K562 (cell line): ENCODE data around the gene ZNF189. TPM values are rescaled to one million over a fixed set of nuclear protein-coding genes. Genes with fewer than 3 reads are reported as not detected.

Source experiments
- CC2D1A ChIP-seq: fragments of 450-650 bp; IDR thresholded peaks from 2 replicates; pipeline ENCODE4 v1.6.1; 2017; ENCODE audit warnings: mild to moderate bottlenecking
- CEBPB ChIP-seq: fragments of 450-650 bp; IDR thresholded peaks from 2 replicates; pipeline ENCODE4 v1.6.1; 2016; ENCODE audit warnings: missing genetic modification characterization, missing compliant biosample characterization
- CHD4 ChIP-seq: fragments of 200-600 bp; sonication (generic); IDR thresholded peaks from 3 replicates; pipeline ENCODE4 v1.6.1; 2012; ENCODE audit warnings: low read depth, mild to moderate bottlenecking, mixed read lengths, low read length, inconsistent platforms; ENCODE audit not compliant: insufficient read depth, insufficient replicate concordance, poor library complexity, severe bottlenecking
- FOXA3 ChIP-seq, 2 experiments: fragments of 450-650 bp in 1 of 2; sonication (generic) in 1 of 2; formaldehyde crosslinking; IDR thresholded peaks in 1 of 2; conservative IDR thresholded peaks in 1 of 2; 2 replicates each; pipeline versions ENCODE4 v1.4.0 to v1.8.0; 2020 to 2022; ENCODE audit warnings: mild to moderate bottlenecking in 2 of 2, missing genetic modification reagents in 1 of 2
- GATA2 ChIP-seq: sonication (generic); formaldehyde crosslinking; IDR thresholded peaks from 2 replicates; pipeline ENCODE4 v1.4.0; 2020; ENCODE audit warnings: mild to moderate bottlenecking, missing genetic modification reagents
- GTF2A2 ChIP-seq: IDR thresholded peaks from 2 replicates; pipeline ENCODE4 v1.6.1; 2016; ENCODE audit warnings: mild to moderate bottlenecking, missing genetic modification characterization, missing compliant biosample characterization
- HDAC2 ChIP-seq: fragments of 450-650 bp; IDR thresholded peaks from 2 replicates; pipeline ENCODE4 v1.6.1; 2016; ENCODE audit warnings: mild to moderate bottlenecking
- NR4A1 ChIP-seq, 2 experiments: fragments of 250-450 bp in 1 of 2; fragments of 450-650 bp in 1 of 2; sonication (Bioruptor Pico) in 1 of 2; IDR thresholded peaks; 2 replicates each; pipeline versions ENCODE4 v1.4.0 to v1.6.1; 2016 to 2020; ENCODE audit warnings: mild to moderate bottlenecking in 2 of 2, missing compliant biosample characterization in 1 of 2, missing genetic modification characterization in 1 of 2, moderate library complexity in 1 of 2
- RAD21 ChIP-seq, 2 experiments: fragments of 250-450 bp in 1 of 2; fragments of 450-650 bp in 1 of 2; sonication (Bioruptor Pico) in 1 of 2; formaldehyde crosslinking in 1 of 2; IDR thresholded peaks in 1 of 2; conservative IDR thresholded peaks in 1 of 2; 2 replicates each; pipeline versions ENCODE4 v1.4.0 to v1.8.0; 2020 to 2022; ENCODE audit warnings: mild to moderate bottlenecking in 2 of 2, moderate library complexity in 1 of 2
- SAP30 ChIP-seq: fragments of 200-600 bp; sonication (generic); IDR thresholded peaks from 2 replicates; pipeline ENCODE4 v1.6.1; 2012; ENCODE audit warnings: borderline replicate concordance, low read depth, mild to moderate bottlenecking, moderate library complexity, low read length, control low read depth, inconsistent platforms; ENCODE audit not compliant: insufficient read depth, poor library complexity, severe bottlenecking
- SMC3 ChIP-seq: conservative IDR thresholded peaks from 2 replicates; pipeline ENCODE4 v1.6.1; 2011; ENCODE audit warnings: low read depth, low read length, improper control_type of control experiment; ENCODE audit not compliant: insufficient read depth
- STAT5A ChIP-seq: IDR thresholded peaks from 2 replicates; pipeline ENCODE4 v1.6.1; 2012; ENCODE audit warnings: low read length, inconsistent platforms, borderline replicate concordance
- YBX1 ChIP-seq: fragments of 450-650 bp; IDR thresholded peaks from 2 replicates; pipeline ENCODE4 v1.7.1; 2016; ENCODE audit warnings: mild to moderate bottlenecking
- ZKSCAN8 ChIP-seq: fragments of 200-800 bp; sonication (Bioruptor generic); IDR thresholded peaks from 2 replicates; pipeline ENCODE4 v1.6.1; 2016; ENCODE audit warnings: missing genetic modification characterization, missing compliant biosample characterization
- ZNF133 ChIP-seq: fragments of 250-450 bp; sonication (Bioruptor Pico); IDR thresholded peaks from 2 replicates; pipeline ENCODE4 v1.4.0; 2020; ENCODE audit warnings: mild to moderate bottlenecking
- ZNF197 ChIP-seq: fragments of 200-800 bp; sonication (Bioruptor generic); IDR thresholded peaks from 2 replicates; pipeline ENCODE4 v1.6.1; 2016; ENCODE audit warnings: low read depth, missing genetic modification characterization, missing compliant biosample characterization
- polyA plus RNA-seq, 8 experiments: library from polyadenylated mRNA; depleted of rRNA in 4 of 8; stranded (reverse) in 5 of 8; unstranded in 3 of 8; fragments of >200 nt; fragmentation: Nextera tagmentation in 2 of 8; fragmentation: Illumina TruSeq in 1 of 8; extraction: Ambion mirVana in 2 of 8; extraction: Trizol in 1 of 8; gene quantifications; 2 replicates each; pipeline versions ENCODE4 v1.2.1 to v1.2.3, GENCODE V29; 2011 to 2014; ENCODE audit warnings: inconsistent platforms in 1 of 8, missing spikeins in 1 of 8
- total RNA-seq, 7 experiments: library from RNA; depleted of rRNA in 6 of 7; stranded (reverse); fragments of >200 nt in 6 of 7; fragmentation: Illumina TruSeq in 2 of 7; extraction: Trizol in 2 of 7; gene quantifications; 2 replicates each; pipeline versions ENCODE4 v1.2.1 to v1.2.3, GENCODE V29; 2011 to 2021; ENCODE audit warnings: low replicate concordance in 1 of 7
- TF ChIP-seq, protein P1 (sequence below): fragments of 250-450 bp; sonication (Bioruptor Pico); IDR thresholded peaks from 2 replicates; pipeline ENCODE4 v1.8.0; 2021; ENCODE audit warnings: borderline replicate concordance, mild to moderate bottlenecking, moderate library complexity; ENCODE audit not compliant: poor library complexity, severe bottlenecking
- TF ChIP-seq, protein P2 (sequence below), 3 experiments: IDR thresholded peaks in 2 of 3; conservative IDR thresholded peaks in 1 of 3; 2 replicates each; pipeline ENCODE4 v1.5.1; 2011 to 2012; ENCODE audit warnings: low read length in 3 of 3, mild to moderate bottlenecking in 3 of 3, control low read depth in 2 of 3, improper control_type of control experiment in 1 of 3, inconsistent platforms in 1 of 3, low read depth in 1 of 3, mixed read lengths in 1 of 3, moderate library complexity in 1 of 3; ENCODE audit not compliant: insufficient read depth in 2 of 3
- TF ChIP-seq, protein P3 (sequence below): fragments of 250-450 bp; sonication (Bioruptor Pico); IDR thresholded peaks from 2 replicates; pipeline ENCODE4 v1.8.0; 2021; ENCODE audit warnings: moderate library complexity, mild to moderate bottlenecking, inconsistent platforms
- TF ChIP-seq, protein P4 (sequence below): sonication (generic); IDR thresholded peaks from 2 replicates; pipeline ENCODE4 v1.6.1; 2016
- TF ChIP-seq, protein P5 (sequence below): fragments of 250-450 bp; sonication (Bioruptor Pico); IDR thresholded peaks from 2 replicates; pipeline ENCODE4 v1.5.0; 2020; ENCODE audit warnings: mild to moderate bottlenecking, borderline replicate concordance

The ZNF189 gene
- total and polyA plus RNA-seq, 9 of the 15 experiments (the other 6 are each of a cell fraction or from before 2014, with no cell fraction given), result 2.4 to 15.3 (median 6.4) TPM

DNA sequence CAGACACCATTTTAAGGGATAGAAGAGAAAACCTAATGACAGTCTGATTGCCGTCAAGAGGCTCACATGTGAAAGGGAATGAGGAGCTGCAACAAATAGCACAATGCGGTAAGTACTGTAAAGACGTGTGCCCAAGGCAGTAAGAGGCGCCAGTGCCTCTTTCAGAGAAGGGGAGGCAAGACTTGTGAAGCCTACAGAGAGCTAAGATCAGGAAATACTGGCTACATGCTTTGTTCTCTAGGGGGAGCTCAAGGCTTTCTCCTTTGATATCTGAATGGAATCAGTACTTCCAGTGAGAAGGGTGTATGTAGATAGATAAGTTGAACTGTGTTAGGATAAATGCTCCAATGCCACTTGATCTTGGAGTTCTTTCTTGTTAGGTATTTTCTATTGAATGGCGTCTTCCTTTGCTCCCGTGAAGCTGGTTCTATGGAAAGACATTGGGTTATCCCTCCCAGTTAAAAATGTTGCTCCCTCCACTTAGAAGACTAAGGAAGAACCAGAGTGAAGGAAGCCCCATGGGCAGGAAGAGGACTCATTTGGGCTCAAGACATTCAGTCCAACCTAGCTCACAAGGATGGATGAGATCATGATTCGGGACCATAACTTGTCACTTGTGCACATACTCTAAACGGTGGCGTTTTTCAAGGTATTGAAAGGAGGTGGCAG is 60.4 kb downstream of the ZNF189 start (continued):
- TF ChIP-seq, protein P1, sequence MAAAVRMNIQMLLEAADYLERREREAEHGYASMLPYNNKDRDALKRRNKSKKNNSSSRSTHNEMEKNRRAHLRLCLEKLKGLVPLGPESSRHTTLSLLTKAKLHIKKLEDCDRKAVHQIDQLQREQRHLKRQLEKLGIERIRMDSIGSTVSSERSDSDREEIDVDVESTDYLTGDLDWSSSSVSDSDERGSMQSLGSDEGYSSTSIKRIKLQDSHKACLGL (CRISPR knock-in tag), result no peak
- TF ChIP-seq, protein P2, sequence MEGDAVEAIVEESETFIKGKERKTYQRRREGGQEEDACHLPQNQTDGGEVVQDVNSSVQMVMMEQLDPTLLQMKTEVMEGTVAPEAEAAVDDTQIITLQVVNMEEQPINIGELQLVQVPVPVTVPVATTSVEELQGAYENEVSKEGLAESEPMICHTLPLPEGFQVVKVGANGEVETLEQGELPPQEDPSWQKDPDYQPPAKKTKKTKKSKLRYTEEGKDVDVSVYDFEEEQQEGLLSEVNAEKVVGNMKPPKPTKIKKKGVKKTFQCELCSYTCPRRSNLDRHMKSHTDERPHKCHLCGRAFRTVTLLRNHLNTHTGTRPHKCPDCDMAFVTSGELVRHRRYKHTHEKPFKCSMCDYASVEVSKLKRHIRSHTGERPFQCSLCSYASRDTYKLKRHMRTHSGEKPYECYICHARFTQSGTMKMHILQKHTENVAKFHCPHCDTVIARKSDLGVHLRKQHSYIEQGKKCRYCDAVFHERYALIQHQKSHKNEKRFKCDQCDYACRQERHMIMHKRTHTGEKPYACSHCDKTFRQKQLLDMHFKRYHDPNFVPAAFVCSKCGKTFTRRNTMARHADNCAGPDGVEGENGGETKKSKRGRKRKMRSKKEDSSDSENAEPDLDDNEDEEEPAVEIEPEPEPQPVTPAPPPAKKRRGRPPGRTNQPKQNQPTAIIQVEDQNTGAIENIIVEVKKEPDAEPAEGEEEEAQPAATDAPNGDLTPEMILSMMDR (IDR thresholded peaks at IDR 0.05 in 2 of 3, conservative IDR thresholded peaks at IDR 0.05 in 1 of 3; ENCODE audit: insufficient read depth in 2 of 3, low read depth in 1 of 3, low read length in 3 of 3), result peak; percentile 70 to 82 (median 75)
- TF ChIP-seq, protein P3, sequence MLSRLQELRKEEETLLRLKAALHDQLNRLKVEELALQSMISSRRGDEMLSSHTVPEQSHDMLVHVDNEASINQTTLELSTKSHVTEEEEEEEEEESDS (CRISPR knock-in tag), result no peak
- TF ChIP-seq ZNF133 (CRISPR knock-in tag) (no peak), GATA2 (CRISPR knock-in tag) (peak; percentile 48; the same call in 1 of the 2 replicates), CC2D1A (0 out of 2 replicates have a peak, but pooled peaks have one; percentile 26), GTF2A2 (no peak), CHD4 (no peak), RAD21 (CRISPR knock-in tag; conservative IDR thresholded peaks at IDR 0.05 in 1 of 2, IDR thresholded peaks at IDR 0.05 in 1 of 2) (peak; percentile 78 to 82), CEBPB (tag) (no peak), NR4A1 (CRISPR knock-in tag; IDR thresholded peaks at IDR 0.05) (no peak), NR4A1 (tag; IDR thresholded peaks at IDR 0.05) (no peak), YBX1 (no peak), SAP30 (no peak), ZNF197 (CRISPR knock-in tag) (no peak), ZKSCAN8 (CRISPR knock-in tag) (no peak), HDAC2 (no peak), STAT5A (no peak), FOXA3 (CRISPR knock-in tag; conservative IDR thresholded peaks at IDR 0.05 in 1 of 2, IDR thresholded peaks at IDR 0.05 in 1 of 2) (no peak), SMC3 (peak; percentile 39; the same call in 1 of the 2 replicates)
- TF ChIP-seq, protein P4, sequence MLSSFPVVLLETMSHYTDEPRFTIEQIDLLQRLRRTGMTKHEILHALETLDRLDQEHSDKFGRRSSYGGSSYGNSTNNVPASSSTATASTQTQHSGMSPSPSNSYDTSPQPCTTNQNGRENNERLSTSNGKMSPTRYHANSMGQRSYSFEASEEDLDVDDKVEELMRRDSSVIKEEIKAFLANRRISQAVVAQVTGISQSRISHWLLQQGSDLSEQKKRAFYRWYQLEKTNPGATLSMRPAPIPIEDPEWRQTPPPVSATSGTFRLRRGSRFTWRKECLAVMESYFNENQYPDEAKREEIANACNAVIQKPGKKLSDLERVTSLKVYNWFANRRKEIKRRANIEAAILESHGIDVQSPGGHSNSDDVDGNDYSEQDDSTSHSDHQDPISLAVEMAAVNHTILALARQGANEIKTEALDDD, result no peak
- TF ChIP-seq, protein P5, sequence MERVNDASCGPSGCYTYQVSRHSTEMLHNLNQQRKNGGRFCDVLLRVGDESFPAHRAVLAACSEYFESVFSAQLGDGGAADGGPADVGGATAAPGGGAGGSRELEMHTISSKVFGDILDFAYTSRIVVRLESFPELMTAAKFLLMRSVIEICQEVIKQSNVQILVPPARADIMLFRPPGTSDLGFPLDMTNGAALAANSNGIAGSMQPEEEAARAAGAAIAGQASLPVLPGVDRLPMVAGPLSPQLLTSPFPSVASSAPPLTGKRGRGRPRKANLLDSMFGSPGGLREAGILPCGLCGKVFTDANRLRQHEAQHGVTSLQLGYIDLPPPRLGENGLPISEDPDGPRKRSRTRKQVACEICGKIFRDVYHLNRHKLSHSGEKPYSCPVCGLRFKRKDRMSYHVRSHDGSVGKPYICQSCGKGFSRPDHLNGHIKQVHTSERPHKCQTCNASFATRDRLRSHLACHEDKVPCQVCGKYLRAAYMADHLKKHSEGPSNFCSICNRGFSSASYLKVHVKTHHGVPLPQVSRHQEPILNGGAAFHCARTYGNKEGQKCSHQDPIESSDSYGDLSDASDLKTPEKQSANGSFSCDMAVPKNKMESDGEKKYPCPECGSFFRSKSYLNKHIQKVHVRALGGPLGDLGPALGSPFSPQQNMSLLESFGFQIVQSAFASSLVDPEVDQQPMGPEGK (CRISPR knock-in tag), result no peak
